SK-N-SH (cell line): ENCODE results near the gene DEAF1.

Experiments used
- CHD2 ChIP-seq: fragments of 150-350 bp; IDR thresholded peaks from 2 replicates; pipeline ENCODE4 v1.6.1; 2018; ENCODE audit warnings: low read length; ENCODE audit not compliant: partially characterized antibody
- FOXJ3 ChIP-seq: sonication (generic); formaldehyde crosslinking; IDR thresholded peaks from 2 replicates; pipeline ENCODE4 v1.5.1; 2020; ENCODE audit warnings: mild to moderate bottlenecking, missing genetic modification reagents
- FOXM1 ChIP-seq: IDR thresholded peaks from 2 replicates; pipeline ENCODE4 v1.4.0; 2012; ENCODE audit warnings: low read depth, mild to moderate bottlenecking
- GATA2 ChIP-seq: sonication (generic); formaldehyde crosslinking; IDR thresholded peaks from 2 replicates; pipeline ENCODE4 v1.5.0; 2020; ENCODE audit warnings: mild to moderate bottlenecking, missing genetic modification reagents
- MAX ChIP-seq: IDR thresholded peaks from 2 replicates; pipeline ENCODE4 v1.4.0; 2012; ENCODE audit warnings: low read depth
- NFIC ChIP-seq: IDR thresholded peaks from 2 replicates; pipeline ENCODE4 v1.4.0; 2012; ENCODE audit warnings: borderline replicate concordance
- POLR2AphosphoS5 ChIP-seq: IDR thresholded peaks from 2 replicates; pipeline ENCODE4 v1.6.1; 2012; ENCODE audit warnings: low read depth, low read length
- RCOR1 ChIP-seq: fragments of 150-350 bp; IDR thresholded peaks from 2 replicates; pipeline ENCODE4 v1.6.1; 2017; ENCODE audit warnings: antibody characterized with exemption, low read length
- SIN3A ChIP-seq: IDR thresholded peaks from 2 replicates; pipeline ENCODE4 v1.6.1; 2012; ENCODE audit warnings: low read depth, mild to moderate bottlenecking, low read length, moderate library complexity, borderline replicate concordance
- SMC3 ChIP-seq: IDR thresholded peaks from 2 replicates; pipeline ENCODE4 v1.6.1; 2012; ENCODE audit warnings: low read depth, low read length, improper control_type of control experiment
- YY1 ChIP-seq: IDR thresholded peaks from 2 replicates; pipeline ENCODE4 v1.4.0; 2012; ENCODE audit warnings: low read depth, mild to moderate bottlenecking
- TF ChIP-seq, protein P1 (sequence below): fragments of 200-600 bp; sonication (generic); IDR thresholded peaks from 2 replicates; pipeline ENCODE4 v1.6.1; 2017; ENCODE audit warnings: antibody characterized with exemption, mild to moderate bottlenecking, moderate library complexity
- TF ChIP-seq, protein P2 (sequence below): fragments of 150-350 bp; IDR thresholded peaks from 2 replicates; pipeline ENCODE4 v1.6.1; 2017; ENCODE audit warnings: antibody characterized with exemption, low read length, low read depth, borderline replicate concordance
- TF ChIP-seq, protein P3 (sequence below): IDR thresholded peaks from 2 replicates; pipeline ENCODE4 v1.6.1; 2012; ENCODE audit warnings: mild to moderate bottlenecking, low read depth, low read length, moderate library complexity

- no peak for TF ChIP-seq NFIC
- TF ChIP-seq FOXM1, result no peak
- TF ChIP-seq, protein P1, sequence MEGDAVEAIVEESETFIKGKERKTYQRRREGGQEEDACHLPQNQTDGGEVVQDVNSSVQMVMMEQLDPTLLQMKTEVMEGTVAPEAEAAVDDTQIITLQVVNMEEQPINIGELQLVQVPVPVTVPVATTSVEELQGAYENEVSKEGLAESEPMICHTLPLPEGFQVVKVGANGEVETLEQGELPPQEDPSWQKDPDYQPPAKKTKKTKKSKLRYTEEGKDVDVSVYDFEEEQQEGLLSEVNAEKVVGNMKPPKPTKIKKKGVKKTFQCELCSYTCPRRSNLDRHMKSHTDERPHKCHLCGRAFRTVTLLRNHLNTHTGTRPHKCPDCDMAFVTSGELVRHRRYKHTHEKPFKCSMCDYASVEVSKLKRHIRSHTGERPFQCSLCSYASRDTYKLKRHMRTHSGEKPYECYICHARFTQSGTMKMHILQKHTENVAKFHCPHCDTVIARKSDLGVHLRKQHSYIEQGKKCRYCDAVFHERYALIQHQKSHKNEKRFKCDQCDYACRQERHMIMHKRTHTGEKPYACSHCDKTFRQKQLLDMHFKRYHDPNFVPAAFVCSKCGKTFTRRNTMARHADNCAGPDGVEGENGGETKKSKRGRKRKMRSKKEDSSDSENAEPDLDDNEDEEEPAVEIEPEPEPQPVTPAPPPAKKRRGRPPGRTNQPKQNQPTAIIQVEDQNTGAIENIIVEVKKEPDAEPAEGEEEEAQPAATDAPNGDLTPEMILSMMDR, result no peak
- no peak for TF ChIP-seq GATA2 (CRISPR knock-in tag)
- TF ChIP-seq, protein P2, sequence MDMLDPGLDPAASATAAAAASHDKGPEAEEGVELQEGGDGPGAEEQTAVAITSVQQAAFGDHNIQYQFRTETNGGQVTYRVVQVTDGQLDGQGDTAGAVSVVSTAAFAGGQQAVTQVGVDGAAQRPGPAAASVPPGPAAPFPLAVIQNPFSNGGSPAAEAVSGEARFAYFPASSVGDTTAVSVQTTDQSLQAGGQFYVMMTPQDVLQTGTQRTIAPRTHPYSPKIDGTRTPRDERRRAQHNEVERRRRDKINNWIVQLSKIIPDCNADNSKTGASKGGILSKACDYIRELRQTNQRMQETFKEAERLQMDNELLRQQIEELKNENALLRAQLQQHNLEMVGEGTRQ, result no peak
- no peak for TF ChIP-seq RCOR1
- TF ChIP-seq, protein P3, sequence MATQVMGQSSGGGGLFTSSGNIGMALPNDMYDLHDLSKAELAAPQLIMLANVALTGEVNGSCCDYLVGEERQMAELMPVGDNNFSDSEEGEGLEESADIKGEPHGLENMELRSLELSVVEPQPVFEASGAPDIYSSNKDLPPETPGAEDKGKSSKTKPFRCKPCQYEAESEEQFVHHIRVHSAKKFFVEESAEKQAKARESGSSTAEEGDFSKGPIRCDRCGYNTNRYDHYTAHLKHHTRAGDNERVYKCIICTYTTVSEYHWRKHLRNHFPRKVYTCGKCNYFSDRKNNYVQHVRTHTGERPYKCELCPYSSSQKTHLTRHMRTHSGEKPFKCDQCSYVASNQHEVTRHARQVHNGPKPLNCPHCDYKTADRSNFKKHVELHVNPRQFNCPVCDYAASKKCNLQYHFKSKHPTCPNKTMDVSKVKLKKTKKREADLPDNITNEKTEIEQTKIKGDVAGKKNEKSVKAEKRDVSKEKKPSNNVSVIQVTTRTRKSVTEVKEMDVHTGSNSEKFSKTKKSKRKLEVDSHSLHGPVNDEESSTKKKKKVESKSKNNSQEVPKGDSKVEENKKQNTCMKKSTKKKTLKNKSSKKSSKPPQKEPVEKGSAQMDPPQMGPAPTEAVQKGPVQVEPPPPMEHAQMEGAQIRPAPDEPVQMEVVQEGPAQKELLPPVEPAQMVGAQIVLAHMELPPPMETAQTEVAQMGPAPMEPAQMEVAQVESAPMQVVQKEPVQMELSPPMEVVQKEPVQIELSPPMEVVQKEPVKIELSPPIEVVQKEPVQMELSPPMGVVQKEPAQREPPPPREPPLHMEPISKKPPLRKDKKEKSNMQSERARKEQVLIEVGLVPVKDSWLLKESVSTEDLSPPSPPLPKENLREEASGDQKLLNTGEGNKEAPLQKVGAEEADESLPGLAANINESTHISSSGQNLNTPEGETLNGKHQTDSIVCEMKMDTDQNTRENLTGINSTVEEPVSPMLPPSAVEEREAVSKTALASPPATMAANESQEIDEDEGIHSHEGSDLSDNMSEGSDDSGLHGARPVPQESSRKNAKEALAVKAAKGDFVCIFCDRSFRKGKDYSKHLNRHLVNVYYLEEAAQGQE, result no peak
- TF ChIP-seq SIN3A, result no peak
- TF ChIP-seq MAX, result no peak
- TF ChIP-seq SMC3, result no peak
- TF ChIP-seq CHD2, result no peak
- no peak for TF ChIP-seq POLR2AphosphoS5
- TF ChIP-seq YY1, result no peak
- TF ChIP-seq FOXJ3 (CRISPR knock-in tag), result no peak
These were observed 26.8 kb upstream of the DEAF1 start for GRCh38 chr11:721741-722345.
